GM12891 (cell line): ENCODE results near the gene SIM1.

Experiments used
- PAX5 ChIP-seq: IDR thresholded peaks from 2 replicates; pipeline ENCODE4 v1.6.1; 2011; ENCODE audit warnings: low read length, moderate library complexity, mild to moderate bottlenecking; ENCODE audit not compliant: insufficient read depth, severe bottlenecking
- POLR2A ChIP-seq: IDR thresholded peaks from 2 replicates; pipeline ENCODE4 v1.6.1; 2011; ENCODE audit warnings: low read depth, low read length, control low read depth
- POLR2AphosphoS5 ChIP-seq: IDR thresholded peaks from 2 replicates; pipeline ENCODE4 v1.6.1; 2011; ENCODE audit warnings: low read depth, low read length, control low read depth
- POU2F2 ChIP-seq: IDR thresholded peaks from 2 replicates; pipeline ENCODE4 v1.6.1; 2011; ENCODE audit warnings: low read depth, mild to moderate bottlenecking, control low read depth, low read length, moderate library complexity
- SPI1 ChIP-seq: IDR thresholded peaks from 2 replicates; pipeline ENCODE4 v1.6.1; 2011; ENCODE audit warnings: low read depth, low read length, control low read depth
- TAF1 ChIP-seq: IDR thresholded peaks from 2 replicates; pipeline ENCODE4 v1.6.1; 2011; ENCODE audit warnings: low read depth, low read length, control low read depth

GRCh38 chr6:100475554-100476320 is 11.0 kb upstream of the SIM1 start:
- TF ChIP-seq POLR2AphosphoS5: no peak
- TF ChIP-seq POLR2A: no peak
- no peak for TF ChIP-seq TAF1
- no peak for TF ChIP-seq PAX5
- TF ChIP-seq SPI1: no peak
- no peak for TF ChIP-seq POU2F2
